Glutamatergic neuron (in vitro differentiated cells): Measurements from ENCODE around the gene PPP2R2D. TPM values are rescaled to one million over a fixed set of nuclear protein-coding genes. Genes with fewer than 3 reads are reported as not detected.

Experiments
- DNase-seq: peaks from one replicate; pipeline ENCODE4 v3.0.0; 2022
- H3K27ac Mint-ChIP-seq: one replicate; pipeline ENCODE4 v1.8.0; 2020; ENCODE audit warnings: mild to moderate bottlenecking, mixed read lengths, inconsistent platforms; ENCODE audit not compliant: unreplicated experiment
- H3K27me3 Mint-ChIP-seq: one replicate; pipeline ENCODE4 v1.8.0; 2020; ENCODE audit warnings: mild to moderate bottlenecking, moderate library complexity, mixed read lengths, inconsistent platforms; ENCODE audit not compliant: unreplicated experiment
- H3K36me3 Mint-ChIP-seq: one replicate; pipeline ENCODE4 v1.8.0; 2020; ENCODE audit warnings: mild to moderate bottlenecking, mixed read lengths, inconsistent platforms; ENCODE audit not compliant: unreplicated experiment
- H3K4me1 Mint-ChIP-seq: one replicate; pipeline ENCODE4 v1.8.0; 2020; ENCODE audit warnings: mild to moderate bottlenecking, low read depth, mixed read lengths, inconsistent platforms; ENCODE audit not compliant: unreplicated experiment
- H3K4me3 Mint-ChIP-seq: one replicate; pipeline ENCODE4 v1.8.0; 2020; ENCODE audit warnings: mild to moderate bottlenecking, mixed read lengths, inconsistent platforms; ENCODE audit not compliant: unreplicated experiment
- H3K9me3 Mint-ChIP-seq: one replicate; pipeline ENCODE4 v1.8.0; 2020; ENCODE audit warnings: mild to moderate bottlenecking, moderate library complexity, mixed read lengths, inconsistent platforms; ENCODE audit not compliant: unreplicated experiment
- CTCF ChIP-seq: fragments of 200-600 bp; sonication (generic); IDR thresholded peaks from one replicate; pipeline ENCODE4 v1.5.0; 2021; ENCODE audit not compliant: partially characterized antibody, unreplicated experiment
- total RNA-seq: library from RNA; stranded (reverse); fragmentation: NEBNext Ultra II Directional; extraction: Animal tissue kit (Norgen Biotek cat#: 25700); gene quantifications from one replicate; pipeline ENCODE4 v1.2.1, GENCODE V29; 2021; ENCODE audit not compliant: unreplicated experiment

Gene PPP2R2D
- total RNA-seq, 1 donor from 2014 or later: 42.8 TPM

GRCh38 chr10:131902691-131903090, 1.9 kb downstream of the PPP2R2D start:
- H3K4me1 Mint-ChIP-seq: peaks cover 18% of the 10 kb centered on the region
- no peak overlapping the region for H3K27ac Mint-ChIP-seq
- H3K9me3 Mint-ChIP-seq: peaks cover 3% of the 10 kb centered on the region
- H3K4me3 Mint-ChIP-seq: peak overlapping the region; percentile 87
- H3K27me3 Mint-ChIP-seq: peaks cover 5% of the 10 kb centered on the region
- TF ChIP-seq CTCF: no peak
- DNase-seq: no peak
- no peaks in the 10 kb centered on the region for H3K36me3 Mint-ChIP-seq

GRCh38 chr10:131905267-131905571, 4.4 kb downstream of the PPP2R2D start:
- H3K4me1 Mint-ChIP-seq: peaks cover 22% of the 10 kb centered on the region
- no peak for TF ChIP-seq CTCF
- no peak overlapping the region for H3K4me3 Mint-ChIP-seq
- H3K27ac Mint-ChIP-seq: no peak overlapping the region
- DNase-seq: no peak
- H3K9me3 Mint-ChIP-seq: peaks cover 9% of the 10 kb centered on the region
- H3K27me3 Mint-ChIP-seq: peaks cover 5% of the 10 kb centered on the region
- no peaks in the 10 kb centered on the region for H3K36me3 Mint-ChIP-seq

- no peak overlapping the region for H3K4me3 Mint-ChIP-seq
- peaks cover 22% of the 10 kb centered on the region for H3K4me1 Mint-ChIP-seq
- peaks cover 9% of the 10 kb centered on the region for H3K9me3 Mint-ChIP-seq
- no peaks in the 10 kb centered on the region for H3K36me3 Mint-ChIP-seq
- no peak for DNase-seq
- no peak for TF ChIP-seq CTCF
- peaks cover 5% of the 10 kb centered on the region for H3K27me3 Mint-ChIP-seq
- H3K27ac Mint-ChIP-seq: no peak overlapping the region
Observed at GRCh38 chr10:131905603-131906268, 4.9 kb downstream of the PPP2R2D start.

- no peak overlapping the region for H3K4me3 Mint-ChIP-seq
- no peak for TF ChIP-seq CTCF
- H3K9me3 Mint-ChIP-seq: peaks cover 9% of the 10 kb centered on the region
- H3K4me1 Mint-ChIP-seq: peaks cover 23% of the 10 kb centered on the region
- peaks cover 5% of the 10 kb centered on the region for H3K27me3 Mint-ChIP-seq
- H3K27ac Mint-ChIP-seq: no peak overlapping the region
- H3K36me3 Mint-ChIP-seq: no peaks in the 10 kb centered on the region
- DNase-seq: no peak
Observed at GRCh38 chr10:131906269-131906639, 5.4 kb downstream of the PPP2R2D start.

GRCh38 chr10:131907679-131908078, 6.9 kb downstream of the PPP2R2D start:
- Mint-ChIP-seq H3K27me3 (no peaks in the 10 kb centered on the region), H3K4me3 (no peak overlapping the region), H3K36me3 (peaks cover 6% of the 10 kb centered on the region), H3K27ac (no peak overlapping the region), H3K9me3 (peaks cover 6% of the 10 kb centered on the region), H3K4me1 (peaks cover 18% of the 10 kb centered on the region)
- TF ChIP-seq CTCF: no peak
- DNase-seq: no peak
